ENCODE results near the gene NRXN3. TPM values are rescaled to one million over a fixed set of nuclear protein-coding genes. Genes with fewer than 3 reads are reported as not detected.

The NRXN3 gene
- total RNA-seq, 1 experiment from 2014 or later = not detected

DNA sequence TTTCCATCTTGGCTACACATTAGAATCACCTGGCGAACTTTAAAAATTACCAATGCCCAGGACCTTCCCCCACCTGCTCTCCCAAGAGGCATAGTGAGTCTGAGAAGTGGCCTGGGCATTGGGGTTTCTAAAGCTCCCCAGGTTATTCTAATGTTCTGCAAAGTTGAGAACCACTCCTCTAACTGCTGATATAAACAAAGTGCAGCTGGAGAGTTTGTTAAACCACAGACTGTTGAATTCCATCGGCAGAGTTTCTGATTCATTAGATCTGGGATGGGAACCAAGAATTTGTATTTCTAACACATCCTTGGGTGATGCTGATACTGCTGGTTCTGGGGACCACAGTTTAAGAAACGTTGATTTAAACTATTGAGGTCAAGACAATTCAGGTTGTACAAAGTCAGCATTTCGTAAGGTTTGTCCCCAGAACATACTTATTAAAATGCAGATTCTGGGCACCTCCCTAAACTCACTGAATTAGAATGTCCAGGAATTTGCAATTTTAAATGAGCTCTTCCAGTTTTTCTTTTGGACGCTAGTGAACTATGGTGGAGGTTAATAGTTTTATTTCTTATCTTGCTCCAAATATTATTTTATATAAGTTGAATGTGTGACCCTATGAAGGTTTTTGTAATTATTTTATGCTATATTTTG, 309.1 kb downstream of the NRXN3 start:
- no peaks in the 10 kb centered on the region for H3K36me3 ChIP-seq (ENCODE audit: control insufficient read depth, insufficient read depth, low read length)
- no peak for ATAC-seq
- DNase-seq (ENCODE audit: low read depth, low spot score) = no peak
- no peaks in the 10 kb centered on the region for H3K4me1 ChIP-seq (ENCODE audit: control insufficient read depth, insufficient read depth, low read length)
- intact Hi-C loops (cut with micrococcal nuclease; ENCODE audit: unreplicated experiment) (no loop called here), in situ Hi-C loops (cut with HindIII; ENCODE audit: low pct_unique_long_range_greater_than_20kb, low sequenced_read_pairs) (no loop called here)
- no TSS peak for BruUV-seq (replicated peaks)
- ChIA-PET POLR2A (no interaction called here), CTCF (no interaction called here)
- no peak overlapping the region for H3K27ac ChIP-seq (ENCODE audit: low read length)
- TF ChIP-seq SIN3A (IDR thresholded peaks at IDR 0.05; ENCODE audit: borderline replicate concordance, insufficient read depth, low read depth, low read length) (no peak), CTCF (IDR thresholded peaks at IDR 0.05) (no peak), TCF7L2 (IDR thresholded peaks at IDR 0.05; ENCODE audit: low read depth, low read length) (no peak), POLR2AphosphoS5 (IDR thresholded peaks at IDR 0.05; ENCODE audit: low read depth, low read length) (no peak)
- TF ChIP-seq, protein P1, sequence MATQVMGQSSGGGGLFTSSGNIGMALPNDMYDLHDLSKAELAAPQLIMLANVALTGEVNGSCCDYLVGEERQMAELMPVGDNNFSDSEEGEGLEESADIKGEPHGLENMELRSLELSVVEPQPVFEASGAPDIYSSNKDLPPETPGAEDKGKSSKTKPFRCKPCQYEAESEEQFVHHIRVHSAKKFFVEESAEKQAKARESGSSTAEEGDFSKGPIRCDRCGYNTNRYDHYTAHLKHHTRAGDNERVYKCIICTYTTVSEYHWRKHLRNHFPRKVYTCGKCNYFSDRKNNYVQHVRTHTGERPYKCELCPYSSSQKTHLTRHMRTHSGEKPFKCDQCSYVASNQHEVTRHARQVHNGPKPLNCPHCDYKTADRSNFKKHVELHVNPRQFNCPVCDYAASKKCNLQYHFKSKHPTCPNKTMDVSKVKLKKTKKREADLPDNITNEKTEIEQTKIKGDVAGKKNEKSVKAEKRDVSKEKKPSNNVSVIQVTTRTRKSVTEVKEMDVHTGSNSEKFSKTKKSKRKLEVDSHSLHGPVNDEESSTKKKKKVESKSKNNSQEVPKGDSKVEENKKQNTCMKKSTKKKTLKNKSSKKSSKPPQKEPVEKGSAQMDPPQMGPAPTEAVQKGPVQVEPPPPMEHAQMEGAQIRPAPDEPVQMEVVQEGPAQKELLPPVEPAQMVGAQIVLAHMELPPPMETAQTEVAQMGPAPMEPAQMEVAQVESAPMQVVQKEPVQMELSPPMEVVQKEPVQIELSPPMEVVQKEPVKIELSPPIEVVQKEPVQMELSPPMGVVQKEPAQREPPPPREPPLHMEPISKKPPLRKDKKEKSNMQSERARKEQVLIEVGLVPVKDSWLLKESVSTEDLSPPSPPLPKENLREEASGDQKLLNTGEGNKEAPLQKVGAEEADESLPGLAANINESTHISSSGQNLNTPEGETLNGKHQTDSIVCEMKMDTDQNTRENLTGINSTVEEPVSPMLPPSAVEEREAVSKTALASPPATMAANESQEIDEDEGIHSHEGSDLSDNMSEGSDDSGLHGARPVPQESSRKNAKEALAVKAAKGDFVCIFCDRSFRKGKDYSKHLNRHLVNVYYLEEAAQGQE (IDR thresholded peaks at IDR 0.05; ENCODE audit: insufficient read depth in 1 of 2, low read depth in 2 of 2, low read length in 1 of 2) = no peak
- H3K4me3 ChIP-seq (ENCODE audit: low read depth in 2 of 2, low read length in 2 of 2) = no peak overlapping the region
- no peaks in the 10 kb centered on the region for H3K27me3 ChIP-seq (ENCODE audit: control insufficient read depth, insufficient read depth, low read length)
- no peaks in the 10 kb centered on the region for H3K9me3 ChIP-seq (ENCODE audit: control insufficient read depth, insufficient read depth, low read depth, low read length)

DNA sequence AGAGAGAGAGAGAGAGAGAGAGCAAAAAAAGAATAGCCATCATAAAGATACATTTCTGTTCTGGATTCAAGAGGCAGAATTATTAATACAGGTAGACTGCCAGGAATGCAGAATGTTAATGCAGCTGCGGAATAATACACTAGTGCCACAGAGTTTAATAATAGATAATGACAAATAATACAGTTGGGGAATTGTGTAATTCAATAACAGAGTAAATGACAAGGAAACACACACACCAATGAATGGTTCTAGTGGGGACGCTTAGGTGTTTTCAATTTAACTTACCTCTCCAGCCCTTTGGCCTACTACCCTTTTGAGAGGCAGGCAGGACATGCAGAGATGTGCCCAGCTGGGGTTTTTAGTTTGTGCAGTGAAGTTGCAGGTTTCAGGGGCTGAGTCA, 313.9 kb downstream of the NRXN3 start:
- intact Hi-C loops (cut with micrococcal nuclease; ENCODE audit: unreplicated experiment) (no loop called here), in situ Hi-C loops (cut with HindIII; ENCODE audit: low pct_unique_long_range_greater_than_20kb, low sequenced_read_pairs) (no loop called here)
- DNase-seq (ENCODE audit: low read depth, low spot score) (no peak), ATAC-seq (no peak)
- no peaks in the 10 kb centered on the region for H3K9me3 ChIP-seq (ENCODE audit: control insufficient read depth, insufficient read depth, low read depth, low read length)
- no peaks in the 10 kb centered on the region for H3K4me1 ChIP-seq (ENCODE audit: control insufficient read depth, insufficient read depth, low read length)
- H3K27me3 ChIP-seq (ENCODE audit: control insufficient read depth, insufficient read depth, low read length) = no peaks in the 10 kb centered on the region
- no peaks in the 10 kb centered on the region for H3K36me3 ChIP-seq (ENCODE audit: control insufficient read depth, insufficient read depth, low read length)
- H3K27ac ChIP-seq (ENCODE audit: low read length) = no peak overlapping the region
- TF ChIP-seq CTCF (IDR thresholded peaks at IDR 0.05) = no peak
- TF ChIP-seq, protein P1 (IDR thresholded peaks at IDR 0.05; ENCODE audit: insufficient read depth in 1 of 2, low read depth in 2 of 2, low read length in 1 of 2) = no peak
- no peak for TF ChIP-seq TCF7L2 (IDR thresholded peaks at IDR 0.05; ENCODE audit: low read depth, low read length)
- no peak for TF ChIP-seq SIN3A (IDR thresholded peaks at IDR 0.05; ENCODE audit: borderline replicate concordance, insufficient read depth, low read depth, low read length)
- TF ChIP-seq POLR2AphosphoS5 (IDR thresholded peaks at IDR 0.05; ENCODE audit: low read depth, low read length) = no peak
- BruUV-seq (replicated peaks) = no TSS peak
- ChIA-PET CTCF (no interaction called here), POLR2A (no interaction called here)
- no peak overlapping the region for H3K4me3 ChIP-seq (ENCODE audit: low read depth in 2 of 2, low read length in 2 of 2)

All from Panc1 (cell line).